Breast epithelium (tissue), 3 donors: ENCODE measurements around the gene ACVR2B.

Source experiments
- CTCF ChIP-seq, 3 donors: fragments of 450-650 bp; IDR thresholded peaks; one replicate each; pipeline ENCODE4 v1.5.1; 2016 to 2017; ENCODE audit warnings: antibody characterized with exemption in 3 of 3, mild to moderate bottlenecking in 3 of 3, moderate library complexity in 3 of 3
- POLR2A ChIP-seq: fragments of 450-650 bp; IDR thresholded peaks from one replicate; pipeline ENCODE4 v1.6.1; 2016; ENCODE audit warnings: antibody characterized with exemption, mild to moderate bottlenecking, moderate library complexity
- POLR2AphosphoS5 ChIP-seq, 3 donors: sonication (generic); formaldehyde crosslinking; IDR thresholded peaks; one replicate each; pipeline ENCODE4 v1.6.1; 2017; ENCODE audit warnings: antibody characterized with exemption in 3 of 3

- TF ChIP-seq CTCF (IDR thresholded peaks at IDR 0.05) (no peak), POLR2AphosphoS5 (IDR thresholded peaks at IDR 0.05) (no peak), POLR2A (no peak)
Observed at GRCh38 chr3:38469852-38470251, 16.2 kb downstream of the ACVR2B start.
